Right forelimb (tissue), 1 donor: ENCODE results near the gene URM1.
A peak's percentile ranks its signal among the peaks of the same experiment; 100 is the strongest.

Source experiments
- DNase-seq: peaks from one replicate; pipeline ENCODE4 v3.0.0-alpha.2; 2018

URM1 gene

GRCh38 chr9:128435611-128436010, 64.4 kb downstream of the URM1 start:
- no peak for DNase-seq

GRCh38 chr9:128438343-128439109, 67.4 kb downstream of the URM1 start:
- DNase-seq = peak; percentile 91

GRCh38 chr9:128439273-128439672, 68.1 kb downstream of the URM1 start:
- no peak for DNase-seq
